ENCODE measurements around the gene FBF1. TPM values are rescaled to one million over a fixed set of nuclear protein-coding genes. Genes with fewer than 3 reads are reported as not detected.

The FBF1 gene
- total and polyA plus RNA-seq, 2 of the 8 experiments (the other 6 are each of a cell fraction or from before 2014, with no cell fraction given): 8.1 to 13.1 TPM

DNA sequence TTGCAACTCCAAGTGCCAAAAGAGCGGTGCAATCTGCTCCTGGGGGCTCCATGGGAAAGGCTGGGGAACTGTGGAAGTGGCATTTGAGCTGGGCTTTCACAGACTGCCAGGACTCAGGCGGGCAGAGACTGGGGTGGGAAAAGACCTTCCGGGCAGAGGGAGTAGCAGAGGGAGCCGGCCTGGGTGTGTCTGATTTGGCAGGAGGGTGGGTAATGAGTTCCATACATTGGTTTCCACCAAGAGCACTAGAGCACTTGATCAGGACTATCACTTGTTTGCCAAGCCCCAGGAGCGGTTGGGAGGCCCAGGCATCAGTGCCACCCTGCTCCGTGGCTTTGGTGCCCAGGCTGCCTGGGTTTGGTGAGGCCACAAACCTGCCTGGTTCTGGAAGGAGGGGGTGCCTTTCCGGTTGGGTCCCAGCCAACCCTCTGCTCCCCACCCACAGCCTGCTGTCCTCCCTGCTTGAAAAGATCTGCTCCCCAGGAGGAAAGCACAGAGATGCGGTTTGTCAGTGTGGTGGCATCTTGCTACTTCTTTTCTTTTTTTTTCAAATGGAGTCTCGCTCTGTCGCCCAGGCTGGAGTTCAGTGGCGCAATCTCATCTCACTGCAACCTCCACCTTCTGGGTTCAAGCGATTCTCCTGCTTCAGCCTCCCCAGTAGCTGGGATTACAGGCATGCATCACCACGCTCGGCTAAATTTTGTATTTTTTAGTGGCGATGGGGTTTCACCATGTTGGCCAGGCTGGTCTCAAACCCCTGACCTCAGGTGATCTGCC is 59.0 kb downstream of the FBF1 start:
- DNase-seq (ENCODE audit: low read depth in 1 of 2, low spot score in 2 of 2): no peak
- H2BK15ac ChIP-seq (ENCODE audit: low read length): no peak overlapping the region
- no peak overlapping the region for H2AK5ac ChIP-seq (ENCODE audit: low read depth, low read length)
- no peak overlapping the region for H3K18ac ChIP-seq (ENCODE audit: extremely low read depth, low read length)
- H2BK120ac ChIP-seq (replicated peaks; ENCODE audit: low read depth, low read length): no peak overlapping the region
- H3K27me3 ChIP-seq (replicated peaks in 1 of 4; ENCODE audit: control insufficient read depth in 3 of 4, extremely low read depth in 1 of 4, insufficient read depth in 3 of 4, low read length in 3 of 4): peaks cover 10 to 24% (median 19%) of the 10 kb centered on the region in 4 experiments
- H3K23ac ChIP-seq (ENCODE audit: insufficient read length): no peak overlapping the region
- no peak for TF ChIP-seq BRCA1 (IDR thresholded peaks at IDR 0.05; ENCODE audit: low read depth, low read length)
- TF ChIP-seq GTF2F1 (IDR thresholded peaks at IDR 0.05; ENCODE audit: borderline replicate concordance, low read depth, low read length): no peak
- TF ChIP-seq CBX5 (IDR thresholded peaks at IDR 0.05; ENCODE audit: low read depth, low read length): no peak
- no peak for TF ChIP-seq JUND (IDR thresholded peaks at IDR 0.05; ENCODE audit: low read length)
- TF ChIP-seq ZNF274 (IDR thresholded peaks at IDR 0.05; ENCODE audit: borderline replicate concordance, extremely low read depth, low read length): no peak
- no peak for TF ChIP-seq BACH1 (IDR thresholded peaks at IDR 0.05; ENCODE audit: low read length)
- no peak for TF ChIP-seq SIN3A (conservative IDR thresholded peaks at IDR 0.05 in 1 of 2, IDR thresholded peaks at IDR 0.05 in 1 of 2; ENCODE audit: low read depth in 1 of 2, low read length in 2 of 2)
- no peak for TF ChIP-seq TEAD4 (IDR thresholded peaks at IDR 0.05; ENCODE audit: low read depth, low read length)
- TF ChIP-seq TBP (IDR thresholded peaks at IDR 0.05; ENCODE audit: low read depth, low read length): no peak
- no peak for TF ChIP-seq MAFK (IDR thresholded peaks at IDR 0.05; ENCODE audit: low read depth, low read length)
- H3K23me2 ChIP-seq (ENCODE audit: low read depth, low read length): peaks cover 15% of the 10 kb centered on the region; the same call in 1 of the 2 replicates
- H4K91ac ChIP-seq (replicated peaks; ENCODE audit: insufficient read length, low read length): no peak overlapping the region
- no peaks in the 10 kb centered on the region for H3K79me1 ChIP-seq (ENCODE audit: low read depth, low read length)
- H2BK20ac ChIP-seq (ENCODE audit: low read length): no peak overlapping the region
- H4K5ac ChIP-seq (ENCODE audit: insufficient read length, low read depth, low read length): no peak overlapping the region
- H3K27ac ChIP-seq (ENCODE audit: low read depth, low read length): no peak overlapping the region
- H4K8ac ChIP-seq (ENCODE audit: extremely low read depth, insufficient read depth, low read length): no peak overlapping the region
- no peak overlapping the region for H2AFZ ChIP-seq (ENCODE audit: low read length)
- H3K4me1 ChIP-seq (replicated peaks in 1 of 4; ENCODE audit: control insufficient read depth in 3 of 4, insufficient read depth in 4 of 4, low read length in 3 of 4): peaks cover 0 to 9% (median 5%) of the 10 kb centered on the region in 4 experiments; a peak in 5 of 7 replicates
- no peak overlapping the region for H2BK5ac ChIP-seq (ENCODE audit: low read depth, low read length)
- ChIA-PET POLR2A (ENCODE audit: partially characterized antibody) (interaction anchor here (0.9 to 12.1 kb wide), 2 partner anchors 10 to 26 kb away, joined by 3 to 143 read pairs; partner anchors contain the start of gene TRIM65), CTCF (ENCODE audit: partially characterized antibody) (interaction anchor here (0.7 to 2.0 kb wide), 6 partner anchors 12 to 55 kb away, joined by 3 to 6 read pairs (median 4); no protein-coding TSS in a partner anchor)
- peaks cover 0 to 3% of the 10 kb centered on the region in 2 experiments for H4K20me1 ChIP-seq (replicated peaks in 1 of 2; ENCODE audit: control insufficient read depth in 1 of 2, insufficient read depth in 2 of 2, low read length in 2 of 2)
- H3K56ac ChIP-seq (replicated peaks; ENCODE audit: insufficient read length, low read depth, low read length): no peak overlapping the region
- no peak overlapping the region for H3K4me3 ChIP-seq (ENCODE audit: extremely low read depth in 1 of 4, insufficient read depth in 2 of 4, low read depth in 3 of 4, low read length in 4 of 4)
- FAIRE-seq: no peak
- H3K4me2 ChIP-seq (ENCODE audit: insufficient read depth in 1 of 2, low read depth in 2 of 2, low read length in 2 of 2): no peak overlapping the region
- H3K4ac ChIP-seq (replicated peaks; ENCODE audit: insufficient read length, low read depth, low read length): no peak overlapping the region
- no peaks in the 10 kb centered on the region for H3K36me3 ChIP-seq (ENCODE audit: control insufficient read depth in 2 of 4, insufficient read depth in 4 of 4, low read length in 3 of 4)
- no peak overlapping the region for H2BK12ac ChIP-seq (ENCODE audit: low read depth, low read length)
- H3K79me2 ChIP-seq (ENCODE audit: control insufficient read depth in 1 of 2, insufficient read depth in 2 of 2, low read length in 2 of 2): no peaks in the 10 kb centered on the region
- no peak overlapping the region for H3K14ac ChIP-seq (ENCODE audit: insufficient read length)
- no peaks in the 10 kb centered on the region for H3K9me3 ChIP-seq (ENCODE audit: insufficient read depth in 2 of 2, low read depth in 1 of 2, low read length in 1 of 2)
- no peak overlapping the region for H3K9ac ChIP-seq (replicated peaks in 1 of 4; ENCODE audit: extremely low read depth in 1 of 4, low read depth in 3 of 4, low read length in 3 of 4)
- WGBS, 2 experiments (ENCODE audit: extremely low coverage in 1 of 2, insufficient coverage in 1 of 2, insufficient read length in 1 of 2, insufficient replicate concordance in 2 of 2, low coverage in 1 of 2, low lambda C conversion rate in 2 of 2, missing lambda C conversion rate in 1 of 2): 90% methylated on average over 15 of the region's 15 CpGs; no CpG with 5 or more reads in 1 of the 2 experiments
